Natural killer cell (primary cell): ENCODE data around the gene ATP5PD. TPM values are rescaled to one million over a fixed set of nuclear protein-coding genes. Genes with fewer than 3 reads are reported as not detected.

Source experiments
- ATAC-seq, 3 donors: fragments of 150-1000 bp in 2 of 3; fragments of 200-7000 bp in 1 of 3; cut with Tn5 transposase; 1 replicate in 1 of 3; 2 replicates in 2 of 3; pipeline ENCODE4 v1.10.0; 2021; ENCODE audit warnings: mild to moderate bottlenecking in 2 of 3, moderate library complexity in 2 of 3
- DNase-seq, 2 donors: peaks; one replicate each; pipeline versions ENCODE4 v3.0.0 to v3.0.0-alpha.2; 2013 to 2021; ENCODE audit warnings: mixed read lengths in 1 of 2
- H3K27ac ChIP-seq: one replicate; pipeline ENCODE4 v1.5.1; 2013; ENCODE audit warnings: mild to moderate bottlenecking, low read length
- H3K27me3 ChIP-seq: one replicate; pipeline ENCODE4 v1.6.1; 2013; ENCODE audit warnings: low read length; ENCODE audit not compliant: control insufficient read depth, insufficient read depth
- H3K36me3 ChIP-seq: one replicate; pipeline ENCODE4 v1.6.1; 2013; ENCODE audit warnings: low read length; ENCODE audit not compliant: control insufficient read depth, insufficient read depth
- H3K4me1 ChIP-seq: one replicate; pipeline ENCODE4 v1.6.1; 2013; ENCODE audit warnings: low read length; ENCODE audit not compliant: control insufficient read depth, insufficient read depth
- H3K4me3 ChIP-seq: one replicate; pipeline ENCODE4 v1.5.1; 2013; ENCODE audit warnings: low read length
- H3K9me3 ChIP-seq: one replicate; pipeline ENCODE4 v1.6.1; 2013; ENCODE audit warnings: low read length; ENCODE audit not compliant: control insufficient read depth, insufficient read depth
- H3K27ac Mint-ChIP-seq, 2 donors: one replicate each; pipeline ENCODE4 v1.8.0; 2022; ENCODE audit warnings: mild to moderate bottlenecking in 2 of 2, mixed read lengths in 2 of 2, moderate library complexity in 1 of 2
- H3K27me3 Mint-ChIP-seq, 2 donors: one replicate each; pipeline ENCODE4 v1.8.0; 2022; ENCODE audit warnings: low read depth in 2 of 2, mixed read lengths in 2 of 2
- H3K36me3 Mint-ChIP-seq: one replicate; pipeline ENCODE4 v1.8.0; 2022; ENCODE audit warnings: mixed read lengths
- H3K4me1 Mint-ChIP-seq, 2 donors: one replicate each; pipeline ENCODE4 v1.8.0; 2022; ENCODE audit warnings: mixed read lengths in 2 of 2
- H3K4me3 Mint-ChIP-seq: one replicate; pipeline ENCODE4 v1.8.0; 2022; ENCODE audit warnings: mild to moderate bottlenecking, moderate library complexity, mixed read lengths
- H3K9me3 Mint-ChIP-seq, 2 donors: one replicate each; pipeline ENCODE4 v1.8.0; 2022; ENCODE audit warnings: mixed read lengths in 2 of 2
- CTCF ChIP-seq: fragments of 200-600 bp; IDR thresholded peaks from one replicate; pipeline ENCODE4 v1.8.0; 2022; ENCODE audit warnings: antibody characterized with exemption
- WGBS: methylation state at CpG from one replicate; pipeline ENCODE4 v1.1.7; 2013; ENCODE audit warnings: missing lambda C conversion rate; ENCODE audit not compliant: insufficient coverage; 5-methylcytosine and 5-hydroxymethylcytosine counted together
- intact Hi-C: fragments of 100-400 bp; cut with micrococcal nuclease; formaldehyde crosslinking; loops from one replicate; pipeline ENCODE4 v1.14.2; 2022
- total RNA-seq, 4 donors: library from RNA; stranded (reverse); fragments of 120-200 nt in 1 of 4; gene quantifications; one replicate each; pipeline versions ENCODE4 v1.2.3 to v1.2.4, GENCODE V29; 2013 to 2022

ATP5PD gene
- total RNA-seq, 3 donors from 2014 or later (not counting 1 experiment from before 2014, with no cell fraction given), result 74.7 to 96.3 (median 75.2) TPM

GRCh38 chr17:75093548-75094158 lies 46.9 kb upstream of the ATP5PD start:
- WGBS, result 96% methylated on average over 18 of the region's 18 CpGs
- no peak overlapping the region for H3K4me3 Mint-ChIP-seq
- H3K27ac Mint-ChIP-seq, result no peak overlapping the region
- ATAC-seq, result no peak
- peaks cover 0 to 29% of the 10 kb centered on the region in 2 donors for H3K4me1 Mint-ChIP-seq
- no peaks in the 10 kb centered on the region for H3K36me3 Mint-ChIP-seq
- no peaks in the 10 kb centered on the region for H3K27me3 Mint-ChIP-seq
- H3K9me3 Mint-ChIP-seq, result no peaks in the 10 kb centered on the region
- Histone ChIP-seq H3K27ac (no peak overlapping the region), H3K4me3 (no peak overlapping the region), H3K4me1 (peaks cover 10% of the 10 kb centered on the region), H3K27me3 (no peaks in the 10 kb centered on the region), H3K36me3 (no peaks in the 10 kb centered on the region), H3K9me3 (no peaks in the 10 kb centered on the region)
- no peak for DNase-seq
- intact Hi-C loops, result no loop called here
- TF ChIP-seq CTCF, result no peak

- no peaks in the 10 kb centered on the region for H3K27me3 Mint-ChIP-seq
Observed at GRCh38 chr17:75091855-75092327, 45.1 kb upstream of the ATP5PD start.

GRCh38 chr17:75090871-75091854 lies 44.4 kb upstream of the ATP5PD start:
- Histone ChIP-seq H3K4me3 (no peak overlapping the region), H3K27ac (no peak overlapping the region), H3K4me1 (peaks cover 23% of the 10 kb centered on the region), H3K36me3 (no peaks in the 10 kb centered on the region), H3K27me3 (no peaks in the 10 kb centered on the region), H3K9me3 (no peaks in the 10 kb centered on the region)
- Mint-ChIP-seq H3K27ac (peak overlapping the region in 1 of 2 donors; percentile 5), H3K27me3 (no peaks in the 10 kb centered on the region), H3K36me3 (no peaks in the 10 kb centered on the region), H3K4me3 (no peak overlapping the region), H3K9me3 (no peaks in the 10 kb centered on the region), H3K4me1 (peaks cover 0 to 34% of the 10 kb centered on the region in 2 donors)
- intact Hi-C loops, result no loop called here
- DNase-seq (no peak), ATAC-seq (no peak)
- WGBS, result 92% methylated on average over 19 of the region's 19 CpGs
- no peak for TF ChIP-seq CTCF

More at GRCh38 chr17:75091855-75092327, 45.1 kb upstream of the ATP5PD start:
- Mint-ChIP-seq H3K27ac (peak overlapping the region in 1 of 2 donors; percentile 5), H3K4me3 (no peak overlapping the region), H3K4me1 (peaks cover 0 to 34% of the 10 kb centered on the region in 2 donors), H3K36me3 (no peaks in the 10 kb centered on the region), H3K9me3 (no peaks in the 10 kb centered on the region)
- peaks cover 23% of the 10 kb centered on the region for H3K4me1 ChIP-seq
- H3K27ac ChIP-seq, result no peak overlapping the region
- H3K9me3 ChIP-seq, result no peaks in the 10 kb centered on the region
- no peak for ATAC-seq
- H3K36me3 ChIP-seq, result no peaks in the 10 kb centered on the region
- TF ChIP-seq CTCF, result no peak
- no peak overlapping the region for H3K4me3 ChIP-seq
- no peaks in the 10 kb centered on the region for H3K27me3 ChIP-seq
- intact Hi-C loops, result no loop called here
- DNase-seq, result no peak
- WGBS, result 96% methylated on average over 10 of the region's 10 CpGs
